Activated CD8-positive, alpha-beta memory T cell treated with anti-CD3 and anti-CD28 coated beads, Interleukin-2, amount 50 U/mL, for 1 hour (primary cell): ENCODE measurements around the gene MARCHF3.

Experiments used
- DNase-seq: peaks from one replicate; pipeline ENCODE4 v3.0.0-alpha.2; 2020; ENCODE audit errors: extremely low read depth

Gene MARCHF3

GRCh38 chr5:126983874-126984266 lies 46.5 kb downstream of the MARCHF3 start:
- no peak for DNase-seq

GRCh38 chr5:126982926-126983873 lies 47.2 kb downstream of the MARCHF3 start:
- DNase-seq: no peak

- no peak for DNase-seq
Measured at GRCh38 chr5:126982202-126982601, 48.2 kb downstream of the MARCHF3 start.

- DNase-seq: no peak
Measured at GRCh38 chr5:126981701-126982100, 48.7 kb downstream of the MARCHF3 start.

- no peak for DNase-seq
Measured at GRCh38 chr5:126981222-126981621, 49.1 kb downstream of the MARCHF3 start.

GRCh38 chr5:126978258-126978657 lies 52.1 kb downstream of the MARCHF3 start:
- no peak for DNase-seq

- no peak for DNase-seq
Measured at GRCh38 chr5:126976520-126977172, 53.7 kb downstream of the MARCHF3 start.

GRCh38 chr5:126975796-126976195 lies 54.6 kb downstream of the MARCHF3 start:
- DNase-seq: no peak

GRCh38 chr5:126973193-126973592 lies 57.2 kb downstream of the MARCHF3 start:
- no peak for DNase-seq

GRCh38 chr5:126972062-126972895 lies 58.1 kb downstream of the MARCHF3 start:
- DNase-seq: no peak

- DNase-seq: no peak
Measured at GRCh38 chr5:126971455-126972031, 58.8 kb downstream of the MARCHF3 start.

- no peak for DNase-seq
Measured at GRCh38 chr5:126970517-126971017, 59.8 kb downstream of the MARCHF3 start.

GRCh38 chr5:126969548-126969947 lies 60.8 kb downstream of the MARCHF3 start:
- no peak for DNase-seq

GRCh38 chr5:126967808-126968466 lies 62.4 kb downstream of the MARCHF3 start:
- DNase-seq: no peak

- DNase-seq: no peak
Measured at GRCh38 chr5:126965487-126965886, 64.9 kb downstream of the MARCHF3 start.

GRCh38 chr5:126965061-126965475 lies 65.3 kb downstream of the MARCHF3 start:
- DNase-seq: no peak

- DNase-seq: no peak
Measured at GRCh38 chr5:126963822-126964375, 66.5 kb downstream of the MARCHF3 start.

- no peak for DNase-seq
Measured at GRCh38 chr5:126961702-126962101, 68.7 kb downstream of the MARCHF3 start.

GRCh38 chr5:126961128-126961527 lies 69.2 kb downstream of the MARCHF3 start:
- no peak for DNase-seq

- DNase-seq: no peak
Measured at GRCh38 chr5:126959188-126959587, 71.2 kb downstream of the MARCHF3 start.

- no peak for DNase-seq
Measured at GRCh38 chr5:126956991-126957390, 73.4 kb downstream of the MARCHF3 start.
